HEK293 (cell line): ENCODE results near the gene ZFP36L1.

ENCODE experiments used
- CTCF ChIA-PET: fragments of 350-600 bp; formaldehyde crosslinking; extraction: SDS; loops from one replicate; lab custom pipeline; 2021; ENCODE audit warnings: antibody characterized with exemption; lab: Yijun Ruan, JAX
- POLR2A ChIA-PET: fragments of 300-600 bp; formaldehyde crosslinking; extraction: SDS; loops from one replicate; lab custom pipeline; 2020; ENCODE audit warnings: antibody characterized with exemption, inconsistent platforms; lab: Yijun Ruan, JAX
- H3K27ac ChIP-seq: fragments of 200-500 bp; sonication (Bioruptor generic); 2 replicates; pipeline ENCODE4 v1.5.1; 2014; ENCODE audit warnings: low read depth, low read length, control low read depth, inconsistent platforms; ENCODE audit errors: extremely low read depth
- H3K36me3 ChIP-seq, 2 experiments: fragments of 200-500 bp in 1 of 2; sonication (Bioruptor generic) in 1 of 2; 1 replicate in 1 of 2; 2 replicates in 1 of 2; pipeline ENCODE4 v1.5.1; 2014 to 2017; ENCODE audit warnings: inconsistent platforms in 2 of 2, low read length in 2 of 2; ENCODE audit not compliant: control insufficient read depth in 2 of 2, insufficient read depth in 1 of 2
- H3K4me1 ChIP-seq: fragments of 200-500 bp; sonication (Bioruptor generic); 2 replicates; pipeline ENCODE4 v1.5.1; 2014; ENCODE audit warnings: mild to moderate bottlenecking, low read length, inconsistent platforms; ENCODE audit not compliant: control insufficient read depth, insufficient read depth
- H3K4me3 ChIP-seq: 2 replicates; pipeline ENCODE4 v1.5.1; 2011; ENCODE audit warnings: low read depth, mild to moderate bottlenecking, control low read depth, low read length, moderate library complexity
- H3K9me3 ChIP-seq: fragments of 200-500 bp; sonication (Bioruptor generic); 2 replicates; pipeline ENCODE4 v1.5.1; 2014; ENCODE audit warnings: low read depth, low read length, inconsistent platforms; ENCODE audit not compliant: control insufficient read depth, insufficient read depth
- GLIS1 ChIP-seq: fragments of 450-650 bp; formaldehyde crosslinking; IDR thresholded peaks from 2 replicates; pipeline ENCODE4 v1.5.1; 2016; ENCODE audit warnings: missing biosample characterization, missing genetic modification characterization
- KLF8 ChIP-seq: fragments of 450-650 bp; formaldehyde crosslinking; IDR thresholded peaks from 2 replicates; pipeline ENCODE4 v1.5.1; 2016; ENCODE audit warnings: missing biosample characterization, missing genetic modification characterization
- SETDB1 ChIP-seq: IDR thresholded peaks from one replicate; pipeline ENCODE4 v1.6.1; 2017; ENCODE audit warnings: mild to moderate bottlenecking, low read length, moderate library complexity, mixed read lengths; ENCODE audit not compliant: insufficient read length
- WT1 ChIP-seq: fragments of 450-650 bp; formaldehyde crosslinking; IDR thresholded peaks from 2 replicates; pipeline ENCODE4 v1.5.1; 2016; ENCODE audit warnings: missing biosample characterization, missing genetic modification characterization
- ZBTB17 ChIP-seq: fragments of 450-650 bp; formaldehyde crosslinking; IDR thresholded peaks from 2 replicates; pipeline ENCODE4 v1.5.1; 2016; ENCODE audit warnings: missing biosample characterization, missing genetic modification characterization
- ZBTB21 ChIP-seq: fragments of 450-650 bp; formaldehyde crosslinking; IDR thresholded peaks from 2 replicates; pipeline ENCODE4 v1.5.1; 2017; ENCODE audit warnings: missing biosample characterization, missing genetic modification characterization
- ZBTB48 ChIP-seq: fragments of 450-650 bp; formaldehyde crosslinking; IDR thresholded peaks from 2 replicates; pipeline ENCODE4 v1.5.1; 2016; ENCODE audit warnings: missing biosample characterization, missing genetic modification characterization
- ZBTB8A ChIP-seq: fragments of 450-650 bp; formaldehyde crosslinking; IDR thresholded peaks from 2 replicates; pipeline ENCODE4 v1.5.1; 2016; ENCODE audit warnings: missing biosample characterization, missing genetic modification characterization
- ZIC2 ChIP-seq: fragments of 450-650 bp; formaldehyde crosslinking; IDR thresholded peaks from 2 replicates; pipeline ENCODE4 v1.5.1; 2016; ENCODE audit warnings: missing biosample characterization, missing genetic modification characterization
- ZNF324 ChIP-seq: fragments of 450-650 bp; formaldehyde crosslinking; IDR thresholded peaks from 2 replicates; pipeline ENCODE4 v1.5.1; 2016; ENCODE audit warnings: missing biosample characterization, missing genetic modification characterization
- ZNF398 ChIP-seq: fragments of 450-650 bp; formaldehyde crosslinking; IDR thresholded peaks from 2 replicates; pipeline ENCODE4 v1.5.1; 2017; ENCODE audit warnings: missing biosample characterization, missing genetic modification characterization
- ZNF48 ChIP-seq: fragments of 450-650 bp; formaldehyde crosslinking; IDR thresholded peaks from 2 replicates; pipeline ENCODE4 v1.5.1; 2016; ENCODE audit warnings: missing biosample characterization, missing genetic modification characterization
- ZNF529 ChIP-seq: fragments of 450-650 bp; formaldehyde crosslinking; IDR thresholded peaks from 2 replicates; pipeline ENCODE4 v1.5.1; 2017; ENCODE audit warnings: missing genetic modification characterization, missing biosample characterization; ENCODE audit not compliant: insufficient replicate concordance
- ZNF548 ChIP-seq: fragments of 450-650 bp; formaldehyde crosslinking; IDR thresholded peaks from 2 replicates; pipeline ENCODE4 v1.5.1; 2016; ENCODE audit warnings: missing biosample characterization, missing genetic modification characterization
- ZNF664 ChIP-seq: fragments of 450-650 bp; formaldehyde crosslinking; IDR thresholded peaks from 2 replicates; pipeline ENCODE4 v1.5.1; 2016; ENCODE audit warnings: missing biosample characterization, missing genetic modification characterization
- ZNF707 ChIP-seq: fragments of 450-650 bp; formaldehyde crosslinking; IDR thresholded peaks from 2 replicates; pipeline ENCODE4 v1.5.1; 2016; ENCODE audit warnings: missing biosample characterization, missing genetic modification characterization
- TF ChIP-seq, protein P1 (sequence below): fragments of 450-650 bp; formaldehyde crosslinking; IDR thresholded peaks from 2 replicates; pipeline ENCODE4 v1.5.1; 2017; ENCODE audit warnings: missing biosample characterization, missing genetic modification characterization
- TF ChIP-seq, protein P2 (sequence below): fragments of 450-650 bp; formaldehyde crosslinking; IDR thresholded peaks from 2 replicates; pipeline ENCODE4 v1.5.1; 2016; ENCODE audit warnings: missing biosample characterization, missing genetic modification characterization, borderline replicate concordance

The ZFP36L1 gene

GRCh38 chr14:68757618-68758081, 35.2 kb downstream of the ZFP36L1 start:
- Histone ChIP-seq H3K9me3 (no peaks in the 10 kb centered on the region), H3K4me1 (peaks cover 5% of the 10 kb centered on the region), H3K4me3 (no peak overlapping the region), H3K27ac (no peak overlapping the region), H3K36me3 (no peaks in the 10 kb centered on the region)
- ChIA-PET POLR2A (no interaction called here), CTCF (interaction anchor here (0.7 kb wide), 3 partner anchors 608 to 1320 kb away, joined by 3 read pairs; no protein-coding TSS in a partner anchor)
- no peak for TF ChIP-seq ZNF707 (tag by site-specific recombination)
- no peak for TF ChIP-seq ZBTB21
- no peak for TF ChIP-seq ZNF664 (tag by site-specific recombination)
- no peak for TF ChIP-seq ZBTB48 (tag by site-specific recombination)
- TF ChIP-seq ZNF398 (tag by site-specific recombination): no peak

GRCh38 chr14:68756734-68757133, 36.1 kb downstream of the ZFP36L1 start:
- CTCF ChIA-PET: interaction anchor here (0.7 kb wide), 2 partner anchors 607 to 1319 kb away, joined by 3 read pairs; no protein-coding TSS in a partner anchor
- POLR2A ChIA-PET: no interaction called here
- Histone ChIP-seq H3K9me3 (no peaks in the 10 kb centered on the region), H3K27ac (no peak overlapping the region), H3K4me1 (no peaks in the 10 kb centered on the region), H3K36me3 (no peaks in the 10 kb centered on the region), H3K4me3 (no peak overlapping the region)
- no peak for TF ChIP-seq ZNF48 (tag by site-specific recombination)
- TF ChIP-seq, protein P1, sequence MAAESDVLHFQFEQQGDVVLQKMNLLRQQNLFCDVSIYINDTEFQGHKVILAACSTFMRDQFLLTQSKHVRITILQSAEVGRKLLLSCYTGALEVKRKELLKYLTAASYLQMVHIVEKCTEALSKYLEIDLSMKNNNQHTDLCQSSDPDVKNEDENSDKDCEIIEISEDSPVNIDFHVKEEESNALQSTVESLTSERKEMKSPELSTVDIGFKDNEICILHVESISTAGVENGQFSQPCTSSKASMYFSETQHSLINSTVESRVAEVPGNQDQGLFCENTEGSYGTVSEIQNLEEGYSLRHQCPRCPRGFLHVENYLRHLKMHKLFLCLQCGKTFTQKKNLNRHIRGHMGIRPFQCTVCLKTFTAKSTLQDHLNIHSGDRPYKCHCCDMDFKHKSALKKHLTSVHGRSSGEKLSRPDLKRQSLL (tag by site-specific recombination): no peak
- no peak for TF ChIP-seq SETDB1
- TF ChIP-seq ZNF529 (tag by site-specific recombination): no peak
- TF ChIP-seq ZNF398 (tag by site-specific recombination): no peak
- no peak for TF ChIP-seq ZBTB17
- no peak for TF ChIP-seq ZNF324 (tag by site-specific recombination)
- no peak for TF ChIP-seq ZNF548
- no peak for TF ChIP-seq ZBTB8A

- ChIA-PET POLR2A (no interaction called here), CTCF (interaction anchor here (0.6 kb wide), 1 partner anchor 230 kb away, joined by 3 read pairs; no protein-coding TSS in a partner anchor)
- no peaks in the 10 kb centered on the region for H3K9me3 ChIP-seq
Observed at GRCh38 chr14:68756000-68756481, 36.8 kb downstream of the ZFP36L1 start.

More at GRCh38 chr14:68756000-68756481, 36.8 kb downstream of the ZFP36L1 start:
- Histone ChIP-seq H3K4me3 (no peak overlapping the region), H3K4me1 (no peaks in the 10 kb centered on the region), H3K27ac (no peak overlapping the region), H3K36me3 (no peaks in the 10 kb centered on the region)
- TF ChIP-seq WT1 (tag by site-specific recombination): 0 out of 2 replicates have a peak, but pooled peaks have one; percentile 34
- TF ChIP-seq KLF8: no peak
- peak; percentile 12; the same call in 1 of the 2 replicates for TF ChIP-seq ZBTB17
- TF ChIP-seq ZIC2 (tag by site-specific recombination): peak; percentile 64; the same call in 1 of the 2 replicates
- TF ChIP-seq, protein P2, sequence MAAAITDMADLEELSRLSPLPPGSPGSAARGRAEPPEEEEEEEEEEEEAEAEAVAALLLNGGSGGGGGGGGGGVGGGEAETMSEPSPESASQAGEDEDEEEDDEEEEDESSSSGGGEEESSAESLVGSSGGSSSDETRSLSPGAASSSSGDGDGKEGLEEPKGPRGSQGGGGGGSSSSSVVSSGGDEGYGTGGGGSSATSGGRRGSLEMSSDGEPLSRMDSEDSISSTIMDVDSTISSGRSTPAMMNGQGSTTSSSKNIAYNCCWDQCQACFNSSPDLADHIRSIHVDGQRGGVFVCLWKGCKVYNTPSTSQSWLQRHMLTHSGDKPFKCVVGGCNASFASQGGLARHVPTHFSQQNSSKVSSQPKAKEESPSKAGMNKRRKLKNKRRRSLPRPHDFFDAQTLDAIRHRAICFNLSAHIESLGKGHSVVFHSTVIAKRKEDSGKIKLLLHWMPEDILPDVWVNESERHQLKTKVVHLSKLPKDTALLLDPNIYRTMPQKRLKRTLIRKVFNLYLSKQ (tag by site-specific recombination): no peak
- TF ChIP-seq GLIS1 (tag by site-specific recombination): peak; percentile 74
